ENCODE results near the gene MGAT3. TPM values are rescaled to one million over a fixed set of nuclear protein-coding genes. Genes with fewer than 3 reads are reported as not detected.
A peak's percentile ranks its signal among the peaks of the same experiment; 100 is the strongest.

Gene MGAT3
- total RNA-seq, 1 experiment from 2014 or later: 0.57 TPM

- BruUV-seq (replicated peaks): no TSS peak
- TF ChIP-seq CTCF (IDR thresholded peaks at IDR 0.05) (peak; percentile 85), POLR2AphosphoS5 (IDR thresholded peaks at IDR 0.05; ENCODE audit: low read depth, low read length) (no peak)
- H3K27ac ChIP-seq (ENCODE audit: low read length): no peak overlapping the region
- H3K9me3 ChIP-seq (ENCODE audit: control insufficient read depth, insufficient read depth, low read depth, low read length): no peaks in the 10 kb centered on the region
- no peak for DNase-seq (ENCODE audit: low read depth, low spot score)
- H3K4me1 ChIP-seq (ENCODE audit: control insufficient read depth, insufficient read depth, low read length): peaks cover 9% of the 10 kb centered on the region
- H3K36me3 ChIP-seq (ENCODE audit: control insufficient read depth, insufficient read depth, low read length): peaks cover 6% of the 10 kb centered on the region
- CTCF ChIA-PET: interaction anchor here (0.5 to 1.7 kb wide), 5 partner anchors 13 to 164 kb away, joined by 3 to 6 read pairs (median 4); partner anchors contain the start of gene MIEF1
- POLR2A ChIA-PET: no interaction called here
- H3K4me3 ChIP-seq (ENCODE audit: low read depth in 2 of 2, low read length in 2 of 2): no peak overlapping the region
- in situ Hi-C loops (cut with HindIII; ENCODE audit: low pct_unique_long_range_greater_than_20kb, low sequenced_read_pairs): no loop called here
- no peaks in the 10 kb centered on the region for H3K27me3 ChIP-seq (ENCODE audit: control insufficient read depth, insufficient read depth, low read length)
- no peak for ATAC-seq
- intact Hi-C loops (cut with micrococcal nuclease; ENCODE audit: unreplicated experiment): no loop called here
These were observed 57.7 kb downstream of the MGAT3 start for GRCh38 chr22:39514373-39514973.

- no peak for ATAC-seq
- no TSS peak for BruUV-seq (replicated peaks)
- DNase-seq (ENCODE audit: low read depth, low spot score): no peak
- no peaks in the 10 kb centered on the region for H3K27me3 ChIP-seq (ENCODE audit: control insufficient read depth, insufficient read depth, low read length)
- no peak overlapping the region for H3K4me3 ChIP-seq (ENCODE audit: low read depth in 2 of 2, low read length in 2 of 2)
- no peak for TF ChIP-seq TCF7L2 (IDR thresholded peaks at IDR 0.05; ENCODE audit: low read depth, low read length)
- no peak for TF ChIP-seq POLR2AphosphoS5 (IDR thresholded peaks at IDR 0.05; ENCODE audit: low read depth, low read length)
- TF ChIP-seq CTCF (IDR thresholded peaks at IDR 0.05): no peak
- no peak for TF ChIP-seq REST (IDR thresholded peaks at IDR 0.05; ENCODE audit: insufficient read depth in 1 of 2, low read depth in 2 of 2, low read length in 1 of 2)
- TF ChIP-seq SIN3A (IDR thresholded peaks at IDR 0.05; ENCODE audit: borderline replicate concordance, insufficient read depth, low read depth, low read length): no peak
- intact Hi-C loops (cut with micrococcal nuclease; ENCODE audit: unreplicated experiment) (no loop called here), in situ Hi-C loops (cut with HindIII; ENCODE audit: low pct_unique_long_range_greater_than_20kb, low sequenced_read_pairs) (no loop called here)
- ChIA-PET POLR2A (interaction anchor here (0.6 kb wide), 1 partner anchor 136 kb away, joined by 17 read pairs; no protein-coding TSS in a partner anchor), CTCF (no interaction called here)
- peaks cover 6% of the 10 kb centered on the region for H3K36me3 ChIP-seq (ENCODE audit: control insufficient read depth, insufficient read depth, low read length)
- no peak overlapping the region for H3K27ac ChIP-seq (ENCODE audit: low read length)
- H3K9me3 ChIP-seq (ENCODE audit: control insufficient read depth, insufficient read depth, low read depth, low read length): no peaks in the 10 kb centered on the region
- peaks cover 9% of the 10 kb centered on the region for H3K4me1 ChIP-seq (ENCODE audit: control insufficient read depth, insufficient read depth, low read length)
These were observed 58.6 kb downstream of the MGAT3 start for GRCh38 chr22:39515266-39516050.
